Fibroblast of mammary gland (primary cell): ENCODE measurements around the gene CPED1.

Experiments used
- DNase-seq: peaks from one replicate; pipeline ENCODE4 v3.0.0-alpha.2; 2010; ENCODE audit warnings: low read depth
- H3K4me3 ChIP-seq: 2 replicates; pipeline ENCODE4 v1.5.1; 2011; ENCODE audit warnings: low read depth, mild to moderate bottlenecking, low read length, moderate library complexity; ENCODE audit not compliant: control insufficient read depth
- TF ChIP-seq, protein P1 (sequence below): conservative IDR thresholded peaks from 2 replicates; pipeline ENCODE4 v1.5.1; 2011; ENCODE audit warnings: low read depth, low read length, inconsistent platforms; ENCODE audit not compliant: control insufficient read depth, insufficient read depth

CPED1 gene

DNA sequence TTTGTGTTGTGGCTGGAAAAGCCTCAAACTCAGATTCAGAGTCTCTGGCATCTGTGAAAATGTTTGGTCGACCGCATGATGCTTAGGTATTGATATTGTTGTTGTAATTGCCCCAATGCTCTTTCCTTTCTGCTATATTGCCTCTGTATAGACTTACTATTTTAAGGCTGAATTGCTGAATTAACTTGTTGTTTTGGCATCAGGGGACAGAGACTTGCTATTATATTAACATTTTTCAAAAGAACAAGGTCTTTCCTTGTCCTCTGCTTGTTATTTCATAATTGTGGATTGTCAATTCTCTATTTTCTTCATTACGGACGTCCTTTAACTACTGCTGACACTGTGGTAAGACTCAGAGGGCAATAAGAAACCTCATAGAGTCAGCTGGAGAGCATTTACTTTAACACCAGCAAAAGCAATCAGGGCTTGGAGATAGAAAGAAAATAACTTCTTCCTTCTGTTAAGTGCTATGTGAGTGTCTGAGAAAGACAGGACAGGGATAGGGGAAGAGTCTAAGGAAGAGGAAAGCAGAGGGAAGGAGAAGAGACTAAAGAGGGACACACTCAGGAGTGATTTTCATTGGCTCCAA is 17.6 kb downstream of the CPED1 start:
- no peak overlapping the region for H3K4me3 ChIP-seq
- TF ChIP-seq, protein P1, sequence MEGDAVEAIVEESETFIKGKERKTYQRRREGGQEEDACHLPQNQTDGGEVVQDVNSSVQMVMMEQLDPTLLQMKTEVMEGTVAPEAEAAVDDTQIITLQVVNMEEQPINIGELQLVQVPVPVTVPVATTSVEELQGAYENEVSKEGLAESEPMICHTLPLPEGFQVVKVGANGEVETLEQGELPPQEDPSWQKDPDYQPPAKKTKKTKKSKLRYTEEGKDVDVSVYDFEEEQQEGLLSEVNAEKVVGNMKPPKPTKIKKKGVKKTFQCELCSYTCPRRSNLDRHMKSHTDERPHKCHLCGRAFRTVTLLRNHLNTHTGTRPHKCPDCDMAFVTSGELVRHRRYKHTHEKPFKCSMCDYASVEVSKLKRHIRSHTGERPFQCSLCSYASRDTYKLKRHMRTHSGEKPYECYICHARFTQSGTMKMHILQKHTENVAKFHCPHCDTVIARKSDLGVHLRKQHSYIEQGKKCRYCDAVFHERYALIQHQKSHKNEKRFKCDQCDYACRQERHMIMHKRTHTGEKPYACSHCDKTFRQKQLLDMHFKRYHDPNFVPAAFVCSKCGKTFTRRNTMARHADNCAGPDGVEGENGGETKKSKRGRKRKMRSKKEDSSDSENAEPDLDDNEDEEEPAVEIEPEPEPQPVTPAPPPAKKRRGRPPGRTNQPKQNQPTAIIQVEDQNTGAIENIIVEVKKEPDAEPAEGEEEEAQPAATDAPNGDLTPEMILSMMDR, result no peak
- DNase-seq, result no peak

DNA sequence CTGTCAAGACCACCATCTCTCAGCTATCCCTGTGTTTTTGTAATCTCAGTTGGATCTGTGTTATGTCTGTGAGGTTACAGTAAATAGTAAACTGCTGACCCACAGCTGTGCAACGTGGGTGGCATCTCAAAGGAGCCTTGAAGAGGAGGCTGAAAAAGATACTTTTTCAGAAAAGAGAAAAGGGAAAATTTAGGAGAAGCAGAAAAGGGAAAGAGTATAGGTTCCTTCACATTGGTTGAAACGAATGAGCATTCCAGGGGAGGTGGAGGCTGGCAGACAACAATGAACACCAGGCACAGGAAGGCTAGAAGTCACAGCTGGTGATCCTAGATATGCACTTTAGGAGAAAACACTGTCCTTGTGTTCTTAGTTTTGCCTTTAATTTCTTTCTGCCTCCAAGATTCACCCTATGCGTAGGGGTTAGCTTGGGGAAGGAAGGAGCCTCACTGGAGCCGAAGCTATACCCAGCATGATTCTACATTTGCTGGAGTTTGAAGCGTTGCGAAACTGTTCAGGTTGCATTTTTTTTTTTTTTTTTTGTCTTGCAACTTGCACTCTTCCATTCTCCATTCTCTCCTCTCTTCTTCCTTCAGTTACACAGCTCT is 18.3 kb downstream of the CPED1 start:
- TF ChIP-seq, protein P1, result no peak
- no peak for DNase-seq
- no peak overlapping the region for H3K4me3 ChIP-seq

DNA sequence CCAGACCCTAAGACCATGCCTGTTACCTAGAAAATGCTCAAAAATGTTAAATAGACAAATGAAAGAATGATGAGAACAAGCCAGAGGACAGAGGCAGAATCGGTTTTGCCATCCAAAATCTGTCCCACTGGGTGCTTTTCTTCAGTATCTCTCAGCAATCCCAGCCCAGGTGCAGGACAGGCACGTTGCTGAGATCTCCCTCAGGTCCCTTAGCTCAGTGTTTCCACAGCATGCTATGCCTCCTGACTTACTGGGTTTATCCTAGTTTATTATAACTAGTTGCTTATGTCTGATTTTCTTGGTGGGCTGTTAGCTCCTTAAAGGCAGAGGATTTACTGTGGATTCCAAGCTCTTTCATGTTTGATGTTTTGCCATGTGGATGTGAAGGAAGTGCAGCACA is 20.3 kb downstream of the CPED1 start:
- TF ChIP-seq, protein P1, result no peak
- H3K4me3 ChIP-seq, result no peak overlapping the region
- DNase-seq, result no peak

DNA sequence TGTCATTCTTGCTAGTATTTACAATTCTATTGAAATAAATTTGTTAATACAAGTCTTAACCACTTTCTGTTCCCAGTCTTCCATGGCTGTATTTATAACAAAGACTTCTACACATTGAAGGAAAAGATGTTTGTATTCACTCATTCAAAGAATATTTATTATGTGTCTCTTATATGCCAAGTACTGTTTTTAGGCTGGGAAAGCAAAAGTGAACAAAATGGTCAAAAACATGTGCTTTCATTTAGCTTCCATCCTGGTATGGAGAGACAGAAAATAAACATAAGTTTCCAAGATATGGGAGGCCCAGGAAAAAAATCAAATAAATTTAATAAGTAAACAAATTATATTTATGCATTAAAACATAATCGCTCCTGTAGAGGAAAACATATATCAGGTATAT is 22.9 kb downstream of the CPED1 start:
- no peak for DNase-seq
- TF ChIP-seq, protein P1, result no peak
- no peak overlapping the region for H3K4me3 ChIP-seq

DNA sequence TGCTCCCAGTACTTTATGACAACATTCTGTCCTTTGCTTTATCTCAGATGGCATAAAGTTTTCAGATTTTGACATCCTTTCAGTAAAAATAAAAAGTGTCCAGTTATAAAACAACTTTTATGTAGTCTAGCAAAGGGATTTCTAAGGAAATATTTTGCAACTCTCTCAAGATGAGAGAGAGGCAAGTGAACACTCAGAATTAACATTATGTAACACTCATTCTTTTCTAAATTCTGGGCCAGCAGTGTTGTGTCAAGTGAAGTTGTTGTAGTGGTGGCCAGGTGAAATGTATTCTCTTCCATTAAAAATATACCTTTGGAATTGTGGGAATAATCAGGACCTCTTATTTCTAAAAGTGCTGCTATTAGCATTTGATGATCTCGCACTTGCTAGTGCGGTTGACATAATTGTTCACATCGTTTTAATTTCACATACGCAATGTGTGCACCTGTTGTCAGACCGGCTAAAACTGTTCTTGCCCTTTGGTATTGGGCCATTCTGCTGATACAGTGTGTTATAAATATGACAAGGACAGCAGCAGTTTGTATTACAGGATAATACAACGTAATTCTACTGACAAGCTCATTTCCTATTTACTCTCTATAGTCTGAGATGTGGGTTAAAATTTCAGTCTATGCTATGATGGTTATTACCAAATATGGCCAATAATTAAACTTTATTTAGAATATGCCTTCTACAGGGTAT is 23.8 kb downstream of the CPED1 start:
- DNase-seq, result no peak
- TF ChIP-seq, protein P1, result no peak

DNA sequence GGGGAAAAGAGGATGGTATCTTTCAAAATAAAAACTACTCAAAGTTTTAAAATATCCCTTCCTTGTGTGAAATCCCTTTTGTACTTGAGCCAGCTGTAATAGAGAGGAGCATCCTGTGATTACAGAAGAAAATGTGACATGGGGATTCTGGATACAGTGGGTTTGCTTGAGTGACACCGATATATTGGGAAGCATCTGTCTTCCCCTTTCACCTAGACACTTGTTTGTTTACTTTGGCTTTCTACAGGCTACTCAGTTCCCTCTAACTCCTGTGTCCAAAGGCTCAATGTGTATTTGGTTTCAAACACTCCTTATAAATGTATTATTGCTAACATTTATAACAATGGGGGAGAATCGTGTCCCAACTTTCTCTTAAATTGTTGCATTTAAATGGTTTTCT is 24.4 kb downstream of the CPED1 start:
- TF ChIP-seq, protein P1, result no peak
- DNase-seq, result no peak
- no peak overlapping the region for H3K4me3 ChIP-seq

More for the DNA sequence above, 23.8 kb downstream of the CPED1 start:
- no peak overlapping the region for H3K4me3 ChIP-seq

DNA sequence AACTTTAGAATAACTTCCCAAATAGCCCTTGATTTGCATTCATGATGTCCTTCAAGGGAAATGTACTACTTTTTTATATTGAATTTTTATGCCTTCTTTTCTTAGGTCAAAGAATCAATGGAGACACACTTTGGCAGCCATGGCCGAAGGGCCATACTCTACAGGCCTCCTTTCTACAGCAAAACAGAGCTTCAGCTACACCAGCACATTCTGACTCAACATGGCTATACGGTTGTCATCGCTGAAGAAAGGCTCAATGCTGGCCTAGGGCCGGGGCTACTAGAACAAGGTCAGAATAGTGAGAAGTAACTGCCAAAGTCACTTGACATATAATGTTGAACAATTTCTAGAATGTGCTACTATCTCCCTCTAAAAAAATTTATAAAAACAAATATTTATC is 27.0 kb downstream of the CPED1 start:
- TF ChIP-seq, protein P1, result no peak

More for the DNA sequence above, 27.0 kb downstream of the CPED1 start:
- DNase-seq, result no peak
- no peak overlapping the region for H3K4me3 ChIP-seq
